ENCODE measurements around the gene DNTTIP2.

DNA sequence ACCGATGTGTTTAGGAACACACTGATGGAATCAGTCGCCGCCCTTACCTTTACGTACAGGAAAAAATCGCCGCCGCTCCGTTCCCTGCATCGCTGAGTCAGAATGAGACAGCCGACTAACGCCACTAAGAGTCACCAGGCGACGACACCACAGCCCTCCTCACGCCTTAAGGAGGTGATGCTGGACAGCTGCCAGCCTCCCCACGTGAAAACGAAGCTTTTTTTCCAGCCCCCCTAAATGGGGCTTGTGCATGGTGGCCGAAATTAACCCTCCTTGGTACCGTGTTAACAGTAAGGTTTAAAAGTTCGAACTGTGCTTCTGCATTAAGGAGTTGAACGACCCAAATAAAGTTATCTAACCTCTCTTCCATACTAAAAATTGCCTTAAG, 511 bp downstream of the DNTTIP2 start:
- TF ChIP-seq EZH2 (IDR thresholded peaks at IDR 0.05; ENCODE audit: borderline replicate concordance, low read depth, low read length) (no peak), STAT5B (CRISPR knock-in tag; IDR thresholded peaks at IDR 0.05) (no peak), NR3C1 (CRISPR knock-in tag; IDR thresholded peaks at IDR 0.05) (no peak), U2AF2 (optimal IDR thresholded peaks at IDR 0.05; ENCODE audit: low read depth, low read length) (no peak), PML (IDR thresholded peaks at IDR 0.05; ENCODE audit: low read length) (no peak), MTA3 (IDR thresholded peaks at IDR 0.05; ENCODE audit: borderline replicate concordance) (no peak), KDM5B (IDR thresholded peaks at IDR 0.05; ENCODE audit: insufficient replicate concordance, low read depth, low read length) (no peak), DIDO1 (tag; IDR thresholded peaks at IDR 0.05; ENCODE audit: low read depth) (no peak), FOXK1 (CRISPR knock-in tag; IDR thresholded peaks at IDR 0.05; ENCODE audit: borderline replicate concordance) (no peak), HDGF (IDR thresholded peaks at IDR 0.05) (no peak), SP1 (CRISPR knock-in tag; IDR thresholded peaks at IDR 0.05) (no peak), ZBTB8A (IDR thresholded peaks at IDR 0.05; ENCODE audit: partially characterized antibody) (no peak)
- TF ChIP-seq, protein P1, sequence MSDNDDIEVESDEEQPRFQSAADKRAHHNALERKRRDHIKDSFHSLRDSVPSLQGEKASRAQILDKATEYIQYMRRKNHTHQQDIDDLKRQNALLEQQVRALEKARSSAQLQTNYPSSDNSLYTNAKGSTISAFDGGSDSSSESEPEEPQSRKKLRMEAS (CRISPR knock-in tag; IDR thresholded peaks at IDR 0.05) = no peak
- TF ChIP-seq, protein P2, sequence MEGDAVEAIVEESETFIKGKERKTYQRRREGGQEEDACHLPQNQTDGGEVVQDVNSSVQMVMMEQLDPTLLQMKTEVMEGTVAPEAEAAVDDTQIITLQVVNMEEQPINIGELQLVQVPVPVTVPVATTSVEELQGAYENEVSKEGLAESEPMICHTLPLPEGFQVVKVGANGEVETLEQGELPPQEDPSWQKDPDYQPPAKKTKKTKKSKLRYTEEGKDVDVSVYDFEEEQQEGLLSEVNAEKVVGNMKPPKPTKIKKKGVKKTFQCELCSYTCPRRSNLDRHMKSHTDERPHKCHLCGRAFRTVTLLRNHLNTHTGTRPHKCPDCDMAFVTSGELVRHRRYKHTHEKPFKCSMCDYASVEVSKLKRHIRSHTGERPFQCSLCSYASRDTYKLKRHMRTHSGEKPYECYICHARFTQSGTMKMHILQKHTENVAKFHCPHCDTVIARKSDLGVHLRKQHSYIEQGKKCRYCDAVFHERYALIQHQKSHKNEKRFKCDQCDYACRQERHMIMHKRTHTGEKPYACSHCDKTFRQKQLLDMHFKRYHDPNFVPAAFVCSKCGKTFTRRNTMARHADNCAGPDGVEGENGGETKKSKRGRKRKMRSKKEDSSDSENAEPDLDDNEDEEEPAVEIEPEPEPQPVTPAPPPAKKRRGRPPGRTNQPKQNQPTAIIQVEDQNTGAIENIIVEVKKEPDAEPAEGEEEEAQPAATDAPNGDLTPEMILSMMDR (IDR thresholded peaks at IDR 0.05 in 2 of 3, conservative IDR thresholded peaks at IDR 0.05 in 1 of 3; ENCODE audit: insufficient read depth in 2 of 3, low read depth in 1 of 3, low read length in 3 of 3) = no peak; a peak in 1 of 6 replicates

Data from K562 (cell line).